T-helper 1 cell treated with Interleukin-12 subunit alpha and Interleukin-12 subunit beta and Interleukin-4 antibody, amounts not matched to agents 30 μg/mL and 1 μg/mL, for 36 hours (primary cell): ENCODE results near the gene IQUB.
A peak's percentile ranks its signal among the peaks of the same experiment; 100 is the strongest.
"Not testable (repeated sequence)": the region's sequence is repeated elsewhere in the genome, so short reads cannot be mapped to it uniquely, and the experiment has no call there.

ENCODE experiments used
- H3K27ac Mint-ChIP-seq: one replicate; pipeline ENCODE4 v1.8.0; 2021; ENCODE audit warnings: mild to moderate bottlenecking, mixed read lengths
- H3K27me3 Mint-ChIP-seq: one replicate; pipeline ENCODE4 v1.8.0; 2021; ENCODE audit warnings: low read depth, mixed read lengths
- H3K36me3 Mint-ChIP-seq: one replicate; pipeline ENCODE4 v1.8.0; 2021; ENCODE audit warnings: low read depth, mixed read lengths
- H3K4me1 Mint-ChIP-seq: one replicate; pipeline ENCODE4 v1.8.0; 2021; ENCODE audit warnings: low read depth, mixed read lengths
- H3K4me3 Mint-ChIP-seq: one replicate; pipeline ENCODE4 v1.8.0; 2021; ENCODE audit warnings: mild to moderate bottlenecking, moderate library complexity, mixed read lengths
- H3K9me3 Mint-ChIP-seq: one replicate; pipeline ENCODE4 v1.8.0; 2021; ENCODE audit warnings: mixed read lengths

The IQUB gene

DNA sequence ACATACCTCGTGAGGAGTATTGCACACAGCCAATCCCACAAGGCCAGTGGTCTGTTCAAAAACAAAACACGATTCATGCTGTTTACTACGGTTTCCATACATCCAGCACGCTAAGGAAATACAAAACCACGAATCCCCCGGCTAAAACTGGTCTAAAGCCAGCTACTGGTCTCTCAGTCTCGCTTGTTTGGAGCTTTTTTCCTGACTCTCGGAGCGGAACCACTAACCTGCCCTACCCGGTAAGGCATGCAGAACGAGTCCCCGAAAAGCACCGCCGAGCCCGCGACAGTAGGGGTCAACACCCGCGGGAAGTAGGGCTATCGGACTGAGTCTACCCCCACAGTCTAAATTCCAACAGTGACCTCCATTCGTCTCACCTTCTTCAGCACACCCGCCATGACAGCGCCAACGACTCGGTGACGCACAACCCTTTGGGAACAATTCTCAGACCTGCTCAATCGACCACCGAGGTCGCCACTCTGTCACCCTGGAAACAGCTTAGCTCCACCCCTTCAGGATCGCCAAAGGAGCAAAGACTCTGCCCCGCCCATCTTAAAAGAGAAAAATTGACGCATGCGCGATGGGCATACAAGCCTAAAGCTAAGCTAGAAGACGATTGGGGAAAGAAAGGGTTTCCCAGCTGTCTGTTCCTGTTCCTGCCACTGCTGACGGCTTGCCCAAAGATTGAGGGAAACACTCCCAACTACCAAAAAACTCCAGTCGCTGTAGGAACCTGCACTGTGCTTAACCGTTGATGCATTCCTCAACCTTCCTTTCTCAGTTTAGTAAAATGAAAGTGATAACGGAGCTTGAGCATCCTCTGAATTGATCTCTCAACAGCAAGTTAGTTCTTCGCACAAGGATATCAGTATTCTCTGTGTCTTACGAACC, 23.2 kb upstream of the IQUB start, which contains the start of gene NDUFA5:
Gene NDUFA5, minus strand, starts transcription at position 421 of the 891 bp plus-strand sequence. Its CDS starts 23 bp downstream, at position 398.
- H3K9me3 Mint-ChIP-seq: no peaks in the 10 kb centered on the region
- peaks cover 5% of the 10 kb centered on the region for H3K4me1 Mint-ChIP-seq
- no peak within 1 kb of the TSS for H3K27ac Mint-ChIP-seq
- H3K36me3 Mint-ChIP-seq: peaks cover 8% of the 10 kb centered on the region
- no peak within 1 kb of the TSS for H3K4me3 Mint-ChIP-seq
- peaks cover 3% of the 10 kb centered on the region for H3K27me3 Mint-ChIP-seq

- Mint-ChIP-seq H3K27me3 (peaks cover 3% of the 10 kb centered on the region), H3K9me3 (no peaks in the 10 kb centered on the region), H3K36me3 (peaks cover 11% of the 10 kb centered on the region), H3K4me1 (peaks cover 7% of the 10 kb centered on the region), H3K4me3 (no peak overlapping the region), H3K27ac (no peak overlapping the region)
Observed at GRCh38 chr7:123557016-123557397, 22.6 kb upstream of the IQUB start.

- H3K27ac Mint-ChIP-seq: no peak overlapping the region
- H3K9me3 Mint-ChIP-seq: no peaks in the 10 kb centered on the region
- H3K36me3 Mint-ChIP-seq: peaks cover 13% of the 10 kb centered on the region
- peaks cover 3% of the 10 kb centered on the region for H3K27me3 Mint-ChIP-seq
- no peak overlapping the region for H3K4me3 Mint-ChIP-seq
- peaks cover 7% of the 10 kb centered on the region for H3K4me1 Mint-ChIP-seq
Observed at GRCh38 chr7:123555484-123555883, 21.1 kb upstream of the IQUB start.

DNA sequence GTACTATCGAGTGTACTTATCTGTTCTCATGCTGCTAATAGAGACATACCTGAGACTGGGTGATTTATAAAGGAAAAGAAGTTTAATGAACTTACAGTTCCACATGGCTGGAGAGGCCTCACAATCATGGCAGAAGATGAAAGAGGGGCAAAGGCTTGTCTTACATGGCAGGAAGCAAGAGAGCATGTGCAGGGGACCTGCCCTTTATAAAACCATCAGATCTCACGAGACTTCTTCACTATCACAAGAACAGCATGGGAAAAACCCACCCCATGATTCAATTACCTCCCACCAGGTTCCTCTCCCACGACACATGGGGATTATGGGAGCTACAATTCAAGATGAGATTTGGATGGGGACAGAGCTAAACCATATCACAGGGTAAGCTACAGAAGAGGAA, 18.8 kb upstream of the IQUB start:
- H3K9me3 Mint-ChIP-seq: no peaks in the 10 kb centered on the region
- no peak overlapping the region for H3K27ac Mint-ChIP-seq
- peaks cover 23% of the 10 kb centered on the region for H3K36me3 Mint-ChIP-seq
- no peaks in the 10 kb centered on the region for H3K27me3 Mint-ChIP-seq
- no peak overlapping the region for H3K4me3 Mint-ChIP-seq
- H3K4me1 Mint-ChIP-seq: peaks cover 13% of the 10 kb centered on the region

DNA sequence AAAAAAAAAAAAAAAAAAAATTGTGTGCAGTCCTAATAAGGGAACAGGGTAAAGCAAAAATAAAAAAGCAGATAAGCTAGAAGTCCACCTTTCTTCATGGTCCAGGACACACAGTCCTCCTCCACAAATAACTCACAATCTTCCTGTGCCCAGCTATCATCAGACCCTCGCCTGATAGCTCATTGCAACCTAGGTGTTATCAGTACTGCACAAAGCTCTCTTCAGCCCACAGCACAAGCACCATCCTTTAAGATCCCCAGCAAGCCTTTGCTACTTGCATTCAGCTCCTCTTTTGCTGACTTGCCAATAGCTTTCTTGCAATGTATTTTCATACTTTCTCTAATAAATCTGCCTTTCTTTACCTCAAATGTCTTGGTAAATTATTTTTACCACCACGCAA, 18.2 kb upstream of the IQUB start:
- H3K27me3 Mint-ChIP-seq: no peaks in the 10 kb centered on the region
- peaks cover 14% of the 10 kb centered on the region for H3K4me1 Mint-ChIP-seq
- peaks cover 23% of the 10 kb centered on the region for H3K36me3 Mint-ChIP-seq
- H3K27ac Mint-ChIP-seq: no peak overlapping the region
- no peak overlapping the region for H3K4me3 Mint-ChIP-seq
- no peaks in the 10 kb centered on the region for H3K9me3 Mint-ChIP-seq

- Mint-ChIP-seq H3K4me1 (peaks cover 15% of the 10 kb centered on the region), H3K36me3 (peaks cover 23% of the 10 kb centered on the region)
- H3K4me3 Mint-ChIP-seq, H3K9me3 Mint-ChIP-seq, H3K27me3 Mint-ChIP-seq, H3K27ac Mint-ChIP-seq: not testable (repeated sequence)
Observed at GRCh38 chr7:123552134-123552533, 17.7 kb upstream of the IQUB start.

- Mint-ChIP-seq H3K4me1 (peaks cover 15% of the 10 kb centered on the region), H3K36me3 (peaks cover 23% of the 10 kb centered on the region), H3K4me3 (no peak overlapping the region), H3K27me3 (no peaks in the 10 kb centered on the region), H3K9me3 (no peaks in the 10 kb centered on the region), H3K27ac (no peak overlapping the region)
Observed at GRCh38 chr7:123548406-123548805, 14.0 kb upstream of the IQUB start.

GRCh38 chr7:123539871-123540270, 5.5 kb upstream of the IQUB start:
- Mint-ChIP-seq H3K9me3 (no peaks in the 10 kb centered on the region), H3K27ac (no peak overlapping the region)

DNA sequence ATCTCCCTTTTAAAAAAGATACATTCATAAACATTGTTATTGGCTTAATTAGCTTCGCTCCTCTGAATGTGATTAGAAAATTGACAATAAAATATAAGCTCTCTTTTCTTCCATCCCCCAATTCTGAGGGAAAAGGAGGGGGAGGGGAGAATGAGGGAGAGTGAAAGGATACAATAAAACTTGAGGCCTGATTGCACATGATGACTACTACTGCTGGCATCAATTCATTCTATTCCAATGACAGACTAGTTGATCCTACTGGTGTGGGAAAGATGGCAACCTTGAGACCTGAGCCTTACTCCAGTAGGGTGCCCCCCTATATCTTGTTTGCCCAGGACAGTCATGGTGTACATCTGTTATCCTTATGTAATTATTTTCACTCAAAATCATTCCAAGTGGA, 4.5 kb upstream of the IQUB start:
- Mint-ChIP-seq H3K27me3 (peaks cover 6% of the 10 kb centered on the region), H3K4me1 (peaks cover 9% of the 10 kb centered on the region), H3K9me3 (no peaks in the 10 kb centered on the region), H3K36me3 (peaks cover 4% of the 10 kb centered on the region), H3K27ac (no peak overlapping the region), H3K4me3 (no peak overlapping the region)

More at GRCh38 chr7:123539871-123540270, 5.5 kb upstream of the IQUB start:
- no peak overlapping the region for H3K4me3 Mint-ChIP-seq
- no peaks in the 10 kb centered on the region for H3K27me3 Mint-ChIP-seq
- H3K4me1 Mint-ChIP-seq: peaks cover 4% of the 10 kb centered on the region
- peaks cover 4% of the 10 kb centered on the region for H3K36me3 Mint-ChIP-seq

DNA sequence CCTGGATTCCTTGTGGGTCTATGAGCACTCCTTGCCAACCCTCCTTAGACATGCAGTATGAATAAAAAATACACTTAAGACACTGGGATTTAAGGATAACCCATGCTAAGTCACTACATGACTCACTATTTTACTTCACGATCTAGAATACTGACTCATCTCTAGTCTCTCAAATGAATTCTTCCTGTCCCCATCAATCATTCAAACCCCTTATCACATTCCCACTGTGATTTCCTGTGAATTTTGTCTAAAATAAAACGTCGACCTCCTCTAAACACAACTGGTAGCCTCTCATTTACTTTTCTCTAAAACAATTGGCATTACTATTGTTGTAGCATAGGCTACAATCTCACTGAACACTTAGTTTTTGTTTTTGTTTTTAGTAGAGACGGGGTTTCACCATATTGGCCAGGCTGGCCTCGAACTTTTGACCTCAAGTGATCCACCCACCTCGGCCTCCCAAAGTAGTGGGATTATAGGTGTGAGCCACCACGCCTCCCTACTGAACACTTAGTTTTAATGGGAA, 3.9 kb upstream of the IQUB start:
- H3K27ac Mint-ChIP-seq: no peak overlapping the region
- peaks cover 13% of the 10 kb centered on the region for H3K27me3 Mint-ChIP-seq
- peaks cover 4% of the 10 kb centered on the region for H3K36me3 Mint-ChIP-seq
- peaks cover 14% of the 10 kb centered on the region for H3K4me1 Mint-ChIP-seq
- H3K9me3 Mint-ChIP-seq: no peaks in the 10 kb centered on the region
- no peak overlapping the region for H3K4me3 Mint-ChIP-seq

GRCh38 chr7:123537026-123537642, 2.7 kb upstream of the IQUB start:
- H3K27ac Mint-ChIP-seq: no peak overlapping the region
- peaks cover 4% of the 10 kb centered on the region for H3K36me3 Mint-ChIP-seq
- H3K27me3 Mint-ChIP-seq: peaks cover 21% of the 10 kb centered on the region
- no peaks in the 10 kb centered on the region for H3K9me3 Mint-ChIP-seq
- peaks cover 20% of the 10 kb centered on the region for H3K4me1 Mint-ChIP-seq
- no peak overlapping the region for H3K4me3 Mint-ChIP-seq

- peak overlapping the region; percentile 26 for H3K4me3 Mint-ChIP-seq
- no peaks in the 10 kb centered on the region for H3K36me3 Mint-ChIP-seq
Observed at GRCh38 chr7:123535517-123535916, 1.1 kb upstream of the IQUB start.

GRCh38 chr7:123533929-123534382, 439 bp downstream of the IQUB start:
- Mint-ChIP-seq H3K4me1 (peaks cover 21% of the 10 kb centered on the region), H3K27ac (peak overlapping the region; percentile 0), H3K36me3 (no peaks in the 10 kb centered on the region), H3K4me3 (peak overlapping the region; percentile 84), H3K9me3 (no peaks in the 10 kb centered on the region), H3K27me3 (peaks cover 31% of the 10 kb centered on the region)

More at GRCh38 chr7:123535517-123535916, 1.1 kb upstream of the IQUB start:
- Mint-ChIP-seq H3K4me1 (peaks cover 21% of the 10 kb centered on the region), H3K27me3 (peaks cover 31% of the 10 kb centered on the region), H3K9me3 (no peaks in the 10 kb centered on the region), H3K27ac (no peak overlapping the region)

DNA sequence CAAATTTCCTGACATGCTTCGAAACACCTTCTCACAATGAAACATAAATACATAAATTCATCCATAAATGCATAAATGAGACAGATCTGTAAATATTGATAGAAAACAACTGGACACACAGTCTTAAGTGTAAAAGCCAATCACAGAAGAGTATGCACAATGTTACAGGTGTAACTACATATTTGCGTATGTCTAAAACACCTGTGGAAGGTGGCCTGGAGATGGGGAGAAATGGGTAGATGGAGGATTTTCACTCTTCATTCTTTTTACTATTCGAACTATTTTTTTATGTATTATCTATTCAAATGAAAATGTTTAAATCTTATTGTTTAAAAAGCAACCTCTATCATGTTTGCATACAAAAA, 860 bp downstream of the IQUB start:
- peaks cover 21% of the 10 kb centered on the region for H3K4me1 Mint-ChIP-seq
- no peak overlapping the region for H3K27ac Mint-ChIP-seq
- H3K27me3 Mint-ChIP-seq: peaks cover 35% of the 10 kb centered on the region
- no peaks in the 10 kb centered on the region for H3K9me3 Mint-ChIP-seq
- no peaks in the 10 kb centered on the region for H3K36me3 Mint-ChIP-seq
- H3K4me3 Mint-ChIP-seq: peak overlapping the region; percentile 84
